CMK (cell line): ENCODE data around the gene XYLT1.

Experiments
- DNase-seq: peaks from one replicate; pipeline ENCODE4 v3.0.0-alpha.2; 2010; ENCODE audit warnings: low read depth

Gene XYLT1

GRCh38 chr16:17457997-17458396 is 12.8 kb downstream of the XYLT1 start:
- DNase-seq = no peak

- DNase-seq = no peak
Measured at GRCh38 chr16:17457513-17457912, 13.2 kb downstream of the XYLT1 start.

- DNase-seq = no peak
Measured at GRCh38 chr16:17454162-17454730, 16.5 kb downstream of the XYLT1 start.

GRCh38 chr16:17453364-17454038 is 17.3 kb downstream of the XYLT1 start:
- no peak for DNase-seq

- no peak for DNase-seq
Measured at GRCh38 chr16:17452922-17453321, 17.8 kb downstream of the XYLT1 start.

GRCh38 chr16:17451843-17452242 is 18.9 kb downstream of the XYLT1 start:
- DNase-seq = no peak

GRCh38 chr16:17450291-17450690 is 20.5 kb downstream of the XYLT1 start:
- DNase-seq = no peak

- no peak for DNase-seq
Measured at GRCh38 chr16:17448640-17449638, 21.8 kb downstream of the XYLT1 start.

- no peak for DNase-seq
Measured at GRCh38 chr16:17447101-17447569, 23.6 kb downstream of the XYLT1 start.

GRCh38 chr16:17446661-17447060 is 24.1 kb downstream of the XYLT1 start:
- no peak for DNase-seq

GRCh38 chr16:17445421-17445820 is 25.3 kb downstream of the XYLT1 start:
- no peak for DNase-seq

GRCh38 chr16:17444658-17445057 is 26.1 kb downstream of the XYLT1 start:
- DNase-seq = no peak

- DNase-seq = no peak
Measured at GRCh38 chr16:17440131-17440530, 30.6 kb downstream of the XYLT1 start.

- no peak for DNase-seq
Measured at GRCh38 chr16:17439580-17439979, 31.2 kb downstream of the XYLT1 start.

- DNase-seq = no peak
Measured at GRCh38 chr16:17437981-17438380, 32.8 kb downstream of the XYLT1 start.

GRCh38 chr16:17437127-17437720 is 33.5 kb downstream of the XYLT1 start:
- no peak for DNase-seq

- no peak for DNase-seq
Measured at GRCh38 chr16:17435318-17435717, 35.4 kb downstream of the XYLT1 start.

- no peak for DNase-seq
Measured at GRCh38 chr16:17433577-17434451, 36.9 kb downstream of the XYLT1 start.

GRCh38 chr16:17432901-17433576 is 37.7 kb downstream of the XYLT1 start:
- no peak for DNase-seq

GRCh38 chr16:17431968-17432625 is 38.7 kb downstream of the XYLT1 start:
- DNase-seq = no peak
